Measurements from ENCODE around the gene HOXA13.

DNA sequence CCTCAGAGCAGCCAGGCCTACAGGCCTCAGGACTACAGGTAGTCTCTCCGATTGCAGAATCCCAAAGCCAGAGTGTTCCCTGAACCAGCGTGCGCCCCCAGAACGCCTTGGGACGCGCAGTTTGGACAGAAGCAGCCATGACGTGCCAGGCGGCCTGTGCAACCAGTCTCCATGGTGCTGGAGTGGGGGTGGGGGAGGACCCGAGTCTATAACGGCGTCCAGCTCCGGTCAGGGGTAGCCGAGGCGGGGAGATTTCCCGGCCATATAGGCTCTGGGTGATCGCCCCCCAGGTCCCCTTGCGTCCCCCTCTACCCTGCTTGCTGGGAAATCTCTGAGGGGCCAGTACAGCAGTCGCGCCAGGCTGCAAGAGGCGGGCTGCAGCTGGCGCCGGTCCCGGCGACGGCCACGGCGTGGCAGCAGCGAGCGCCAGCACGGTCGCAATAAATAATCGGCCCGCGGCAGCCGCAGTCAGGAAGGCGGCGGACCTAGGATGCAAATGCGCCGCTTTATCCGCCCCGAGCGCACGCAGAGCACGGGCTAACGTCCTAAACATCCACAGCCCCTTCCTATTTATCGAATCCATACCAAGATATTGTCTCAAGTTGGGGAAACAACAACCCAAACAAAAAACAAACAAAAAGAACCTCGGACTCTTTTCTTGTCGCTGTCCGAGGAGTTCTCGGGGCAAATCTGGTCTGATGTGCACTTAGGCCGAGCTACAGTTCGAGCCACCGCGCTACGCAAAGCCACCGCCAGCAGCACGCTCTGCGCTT lies 49.1 kb downstream of the HOXA13 start:
- TF ChIP-seq SUZ12 (IDR thresholded peaks at IDR 0.05; ENCODE audit: extremely low read depth, insufficient read depth, insufficient read length): no peak
- no peak for TF ChIP-seq ZNF274 (IDR thresholded peaks at IDR 0.05; ENCODE audit: low read depth, low read length)
- no peak for TF ChIP-seq YY1 (IDR thresholded peaks at IDR 0.05; ENCODE audit: insufficient read depth, insufficient read length)
